ENCODE data around the gene SIGLEC7. TPM values are rescaled to one million over a fixed set of nuclear protein-coding genes. Genes with fewer than 3 reads are reported as not detected.

Gene SIGLEC7
- total RNA-seq, 1 donor from 2014 or later, result not detected

DNA sequence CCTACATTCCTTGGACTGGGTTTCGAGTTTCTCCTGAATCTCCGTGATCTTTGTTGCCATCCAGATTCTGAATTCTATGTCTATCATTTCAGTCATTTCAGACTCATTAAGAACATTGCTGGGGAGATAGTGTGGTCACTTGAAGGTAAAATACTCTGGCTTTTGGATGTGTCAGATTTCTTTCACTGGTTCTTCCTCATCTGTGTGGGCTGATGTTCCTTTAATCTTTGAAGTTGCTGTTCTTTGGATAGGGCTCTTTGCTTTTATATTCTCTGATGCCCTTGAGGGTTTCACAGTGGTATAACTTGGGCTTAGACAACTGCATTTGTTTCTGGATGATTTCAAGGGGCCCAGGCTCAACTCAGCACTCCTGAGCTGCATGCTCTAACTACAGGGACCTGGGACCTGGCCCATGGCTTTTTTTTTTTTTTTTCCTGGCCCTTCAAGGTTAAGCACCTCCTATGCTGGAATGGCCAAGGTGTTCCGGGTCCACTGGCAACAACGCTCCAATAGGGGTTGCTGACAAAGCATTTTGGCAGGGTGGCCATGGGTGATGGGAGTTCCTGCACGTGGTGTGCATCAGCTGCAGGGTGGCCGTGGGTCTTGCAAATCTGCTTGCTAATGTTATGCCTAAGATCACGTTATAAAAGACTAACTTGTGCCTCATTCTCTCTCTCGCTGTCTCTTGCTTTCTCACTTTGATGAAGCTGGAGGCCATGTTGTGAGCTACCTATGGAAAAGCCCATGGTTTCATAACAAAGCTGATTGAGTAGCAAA is 5.9 kb upstream of the SIGLEC7 start:
- Histone ChIP-seq H3K4me3 (ENCODE audit: insufficient read depth, low read depth, low read length) (no peak overlapping the region), H3K27me3 (ENCODE audit: insufficient read depth, low read length) (no peaks in the 10 kb centered on the region), H4K20me1 (ENCODE audit: insufficient read depth, low read length) (no peaks in the 10 kb centered on the region), H3K79me2 (ENCODE audit: insufficient read depth, low read length) (no peaks in the 10 kb centered on the region), H3K36me3 (ENCODE audit: insufficient read depth, low read length) (no peaks in the 10 kb centered on the region), H3K4me2 (ENCODE audit: low read length) (no peak overlapping the region), H2AFZ (ENCODE audit: low read depth, low read length) (no peak overlapping the region), H3K9ac (ENCODE audit: low read length) (no peak overlapping the region), H3K9me3 (ENCODE audit: insufficient read depth, low read depth, low read length) (peaks cover 2% of the 10 kb centered on the region), H3K27ac (ENCODE audit: low read depth, low read length) (no peak overlapping the region), H3K4me1 (ENCODE audit: insufficient read depth, low read length) (no peaks in the 10 kb centered on the region)
- H3K4me3 Mint-ChIP-seq (ENCODE audit: unreplicated experiment), result no peak overlapping the region
- TF ChIP-seq CTCF (IDR thresholded peaks at IDR 0.05; ENCODE audit: insufficient read depth, low read depth, low read length), result no peak
- DNase-seq (ENCODE audit: low read depth) (no peak), FAIRE-seq (no peak)
- H3K27ac Mint-ChIP-seq (ENCODE audit: unreplicated experiment), result no peak overlapping the region
- H3K4me1 Mint-ChIP-seq (ENCODE audit: low read depth, unreplicated experiment), result no peaks in the 10 kb centered on the region
- H3K9me3 Mint-ChIP-seq (ENCODE audit: unreplicated experiment), result peaks cover 2% of the 10 kb centered on the region
- no peaks in the 10 kb centered on the region for H3K36me3 Mint-ChIP-seq (ENCODE audit: low read depth, unreplicated experiment)
- peaks cover 20% of the 10 kb centered on the region for H3K27me3 Mint-ChIP-seq (ENCODE audit: low read depth, unreplicated experiment)

GRCh38 chr19:51136851-51137551 is 5.1 kb upstream of the SIGLEC7 start:
- FAIRE-seq, result no peak
- H3K36me3 Mint-ChIP-seq (ENCODE audit: low read depth, unreplicated experiment), result no peaks in the 10 kb centered on the region
- Histone ChIP-seq H2AFZ (ENCODE audit: low read depth, low read length) (no peak overlapping the region), H3K27ac (ENCODE audit: low read depth, low read length) (no peak overlapping the region), H4K20me1 (ENCODE audit: insufficient read depth, low read length) (no peaks in the 10 kb centered on the region), H3K36me3 (ENCODE audit: insufficient read depth, low read length) (no peaks in the 10 kb centered on the region), H3K79me2 (ENCODE audit: insufficient read depth, low read length) (no peaks in the 10 kb centered on the region), H3K4me3 (ENCODE audit: insufficient read depth, low read depth, low read length) (no peak overlapping the region), H3K4me1 (ENCODE audit: insufficient read depth, low read length) (no peaks in the 10 kb centered on the region), H3K27me3 (ENCODE audit: insufficient read depth, low read length) (no peaks in the 10 kb centered on the region), H3K4me2 (ENCODE audit: low read length) (no peak overlapping the region), H3K9ac (ENCODE audit: low read length) (no peak overlapping the region), H3K9me3 (ENCODE audit: insufficient read depth, low read depth, low read length) (peaks cover 2% of the 10 kb centered on the region)
- TF ChIP-seq CTCF (IDR thresholded peaks at IDR 0.05; ENCODE audit: insufficient read depth, low read depth, low read length) (no peak), EZH2 (IDR thresholded peaks at IDR 0.05; ENCODE audit: insufficient read depth, low read length) (no peak)
- H3K4me1 Mint-ChIP-seq (ENCODE audit: low read depth, unreplicated experiment), result no peaks in the 10 kb centered on the region
- peaks cover 2% of the 10 kb centered on the region for H3K9me3 Mint-ChIP-seq (ENCODE audit: unreplicated experiment)
- H3K27me3 Mint-ChIP-seq (ENCODE audit: low read depth, unreplicated experiment), result peaks cover 26% of the 10 kb centered on the region
- DNase-seq (ENCODE audit: low read depth), result no peak
- H3K27ac Mint-ChIP-seq (ENCODE audit: unreplicated experiment), result no peak overlapping the region
- H3K4me3 Mint-ChIP-seq (ENCODE audit: unreplicated experiment), result no peak overlapping the region

Measured in astrocyte (in vitro differentiated cells and primary cell).